Kidney (tissue), 14 donors: ENCODE results near the gene MFRP. TPM values are rescaled to one million over a fixed set of nuclear protein-coding genes. Genes with fewer than 3 reads are reported as not detected.

Experiments used
- DNase-seq, 5 donors: peaks; one replicate each; pipeline ENCODE4 v3.0.0-alpha.2; 2013 to 2020
- FAIRE-seq: peaks from 2 replicates; lab custom pipeline; 2012; peaks lifted over from hg19 to GRCh38; lab: Jason Lieb, UNC
- H3K27ac ChIP-seq, 2 donors: one replicate each; pipeline ENCODE4 v1.7.0; 2013; ENCODE audit warnings: low read depth in 2 of 2, low read length in 2 of 2, inconsistent platforms in 1 of 2
- H3K27me3 ChIP-seq: one replicate; pipeline ENCODE4 v1.7.1; 2013; ENCODE audit warnings: low read length, inconsistent platforms; ENCODE audit not compliant: control insufficient read depth, insufficient read depth
- H3K36me3 ChIP-seq, 3 donors: one replicate each; pipeline versions ENCODE4 v1.7.0 to v1.7.1; 2013; ENCODE audit warnings: low read length in 3 of 3, control low read depth in 1 of 3, inconsistent platforms in 1 of 3; ENCODE audit not compliant: insufficient read depth in 3 of 3, control insufficient read depth in 2 of 3
- H3K4me1 ChIP-seq, 3 donors: one replicate each; pipeline versions ENCODE4 v1.7.0 to v1.7.1; 2013; ENCODE audit warnings: low read length in 3 of 3, inconsistent platforms in 1 of 3, low read depth in 1 of 3; ENCODE audit not compliant: control insufficient read depth in 2 of 3, insufficient read depth in 2 of 3
- H3K4me3 ChIP-seq, 3 donors: one replicate each; pipeline versions ENCODE4 v1.7.0 to v1.8.1; 2013; ENCODE audit warnings: low read length in 3 of 3, control low read depth in 1 of 3, inconsistent platforms in 1 of 3
- H3K9ac ChIP-seq, 3 donors: one replicate each; pipeline versions ENCODE4 v1.7.0 to v1.7.1; 2013; ENCODE audit warnings: low read length in 3 of 3, control low read depth in 1 of 3, inconsistent platforms in 1 of 3
- H3K9me3 ChIP-seq, 3 donors: one replicate each; pipeline versions ENCODE4 v1.7.0 to v1.7.1; 2013; ENCODE audit warnings: low read length in 3 of 3, control low read depth in 1 of 3, inconsistent platforms in 1 of 3; ENCODE audit not compliant: control insufficient read depth in 2 of 3, insufficient read depth in 1 of 3
- CTCF ChIP-seq: IDR thresholded peaks from 3 replicates; pipeline ENCODE4 v1.5.1; 2012; ENCODE audit warnings: mild to moderate bottlenecking, moderate library complexity, borderline replicate concordance; ENCODE audit not compliant: insufficient read depth; ENCODE audit errors: extremely low read depth
- intact Hi-C: fragments of 100-400 bp; cut with DNase I; formaldehyde crosslinking; loops from one replicate; pipeline ENCODE4 v1.11.1; 2022
- polyA plus RNA-seq: library from polyadenylated mRNA; stranded (reverse); fragments of 350-450 nt; fragmentation: Illumina TruSeq; extraction: RNeasy Lipid Tissue Mini Kit (QIAGEN cat#74804); gene quantifications from one replicate; pipeline ENCODE4 v1.2.3, GENCODE V29; 2014; ENCODE audit warnings: low read depth, low replicate concordance; ENCODE audit not compliant: insufficient read depth
- total RNA-seq: library from RNA; stranded (reverse); fragmentation: NEBNext Ultra II Directional; extraction: Animal tissue kit (Norgen Biotek cat#: 25700); gene quantifications from one replicate; pipeline ENCODE4 v1.2.1, GENCODE V29; 2021
- donor health status: control.
- donor health status: control.
- donor health status: control.
- donor health status: control.
- donor health status: control.
- donor health status: DM: yes; HTN: yes; CAD: no.
- donor health status: Normal renal cell carcinoma (clear cell type).

The MFRP gene
- total and polyA plus RNA-seq, 2 donors from 2014 or later, result not detected

- H3K9ac ChIP-seq, result no peak overlapping the region
- H3K36me3 ChIP-seq, result no peaks in the 10 kb centered on the region
- no peaks in the 10 kb centered on the region for H3K9me3 ChIP-seq
- intact Hi-C loops, result no loop called here
- FAIRE-seq, result no peak
- H3K4me3 ChIP-seq, result no peak overlapping the region
- no peaks in the 10 kb centered on the region for H3K27me3 ChIP-seq
- peaks cover 0 to 11% (median 0%) of the 10 kb centered on the region in 3 donors for H3K4me1 ChIP-seq
- no peak for DNase-seq
- no peak for TF ChIP-seq CTCF
- H3K27ac ChIP-seq, result peak overlapping the region in 1 of 2 donors; percentile 27
Measured at GRCh38 chr11:119322921-119323531, 23.5 kb downstream of the MFRP start.

DNA sequence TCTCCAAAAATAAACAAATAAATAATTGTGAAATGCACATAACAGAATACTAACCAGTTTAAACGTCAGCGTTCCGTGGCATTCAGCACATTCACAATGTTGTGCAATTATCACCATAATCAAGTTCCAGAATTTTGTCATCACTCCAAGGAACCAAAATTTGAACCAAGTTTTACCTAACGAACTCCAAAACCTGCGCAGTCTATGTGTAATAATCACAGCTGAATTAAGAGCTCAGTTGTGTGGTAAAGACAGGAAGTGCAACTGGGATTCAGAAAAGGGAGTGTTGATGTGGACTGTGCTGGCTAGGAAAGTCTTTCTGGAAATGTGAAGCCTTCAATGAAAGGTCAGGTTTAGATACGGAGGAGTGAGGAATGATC lies 24.2 kb downstream of the MFRP start:
- DNase-seq (peak in 1 of 5 donors; percentile 8), FAIRE-seq (no peak)
- Histone ChIP-seq H3K4me1 (peaks cover 0 to 14% (median 0%) of the 10 kb centered on the region in 3 donors), H3K4me3 (no peak overlapping the region), H3K27me3 (no peaks in the 10 kb centered on the region), H3K36me3 (no peaks in the 10 kb centered on the region), H3K9me3 (no peaks in the 10 kb centered on the region), H3K27ac (no peak overlapping the region), H3K9ac (no peak overlapping the region)
- no peak for TF ChIP-seq CTCF
- intact Hi-C loops, result no loop called here

DNA sequence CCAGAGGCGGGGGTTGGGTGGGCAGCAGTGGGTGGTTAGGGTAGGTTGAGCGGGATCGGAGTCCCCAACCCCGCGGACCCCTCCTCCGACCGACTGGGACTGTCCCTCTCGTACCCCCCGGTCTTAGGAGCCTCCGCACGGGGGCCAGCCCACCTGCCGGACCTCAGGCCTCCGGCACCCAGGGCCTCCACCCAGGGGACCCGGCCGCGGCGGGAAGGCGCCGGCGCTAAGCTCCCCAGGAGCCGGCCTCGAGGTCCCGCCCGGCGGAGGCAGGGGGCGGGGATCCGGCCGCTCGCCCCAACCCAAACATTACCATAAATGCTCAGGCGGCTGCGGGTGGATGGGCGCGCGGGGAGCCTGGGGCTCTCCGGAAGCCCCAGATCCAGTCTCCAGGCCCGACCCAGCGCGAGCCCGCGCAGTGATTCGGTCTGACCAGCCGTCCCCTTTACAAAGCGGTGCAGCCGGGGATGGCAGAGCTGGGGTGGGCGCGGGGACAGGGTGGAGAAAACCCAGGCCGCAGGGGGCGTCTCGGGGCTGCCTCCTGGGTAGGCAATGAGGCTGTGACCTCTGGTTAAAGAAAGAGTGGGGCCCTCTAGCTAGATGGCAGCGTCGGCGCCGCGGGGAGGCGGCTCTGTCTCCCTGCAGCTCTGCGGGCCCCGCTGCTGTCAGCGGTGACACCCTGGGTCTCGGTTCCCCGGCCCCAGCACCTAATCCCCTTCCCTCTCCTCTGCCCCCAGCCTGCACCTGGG lies 25.6 kb downstream of the MFRP start:
- peak overlapping the region in 1 of 3 donors; percentile 68 for H3K9ac ChIP-seq
- H3K4me3 ChIP-seq, result peak overlapping the region in 2 of 3 donors; percentile 41 to 60
- no peak for TF ChIP-seq CTCF
- no peaks in the 10 kb centered on the region for H3K9me3 ChIP-seq
- H3K27ac ChIP-seq, result peak overlapping the region; percentile 63 to 78
- no peaks in the 10 kb centered on the region for H3K27me3 ChIP-seq
- H3K4me1 ChIP-seq, result peaks cover 0 to 17% (median 2%) of the 10 kb centered on the region in 3 donors
- no peaks in the 10 kb centered on the region for H3K36me3 ChIP-seq
- intact Hi-C loops, result no loop called here
- no peak for FAIRE-seq
- DNase-seq, result peak; percentile 75 to 91 (median 85)
